WTC11 (cell line): ENCODE data around the gene SMARCB1. TPM values are rescaled to one million over a fixed set of nuclear protein-coding genes. Genes with fewer than 3 reads are reported as not detected.
A peak's percentile ranks its signal among the peaks of the same experiment; 100 is the strongest.

Experiments
- ATAC-seq: fragments of 200-7000 bp; cut with Tn5 transposase; 2 replicates; pipeline ENCODE4 v1.10.0; 2021; ENCODE audit warnings: mild to moderate bottlenecking, moderate library complexity
- CTCF ChIA-PET: fragments of 300-600 bp; sonication (Branson Sonifier 250); formaldehyde crosslinking; loops from one replicate; lab custom pipeline; 2021; ENCODE audit warnings: antibody characterized with exemption; lab: Charles Lee
- POLR2A ChIA-PET: fragments of 350-600 bp; sonication (Branson Sonifier 250); formaldehyde crosslinking; loops from one replicate; lab custom pipeline; 2021; ENCODE audit warnings: antibody characterized with exemption; lab: Charles Lee
- DNase-seq: peaks from one replicate; pipeline ENCODE4 v3.0.0; 2021; ENCODE audit warnings: low spot score
- H3K27ac Mint-ChIP-seq: 2 replicates; pipeline ENCODE4 v1.8.0; 2021; ENCODE audit warnings: mixed read lengths
- H3K27me3 Mint-ChIP-seq: 2 replicates; pipeline ENCODE4 v1.8.0; 2021; ENCODE audit warnings: low read depth, mild to moderate bottlenecking, moderate library complexity, mixed read lengths
- H3K36me3 Mint-ChIP-seq: 2 replicates; pipeline ENCODE4 v1.8.0; 2021; ENCODE audit warnings: mixed read lengths
- H3K4me1 Mint-ChIP-seq: 2 replicates; pipeline ENCODE4 v1.8.0; 2022; ENCODE audit warnings: mixed read lengths
- H3K4me3 Mint-ChIP-seq: 2 replicates; pipeline ENCODE4 v1.8.0; 2021; ENCODE audit warnings: mild to moderate bottlenecking, moderate library complexity, mixed read lengths
- H3K9me3 Mint-ChIP-seq: 2 replicates; pipeline ENCODE4 v1.8.0; 2021; ENCODE audit warnings: mixed read lengths
- ARID4B ChIP-seq: sonication (generic); formaldehyde crosslinking; IDR thresholded peaks from 2 replicates; pipeline ENCODE4 v1.8.0; 2023; ENCODE audit warnings: missing genetic modification reagents, mild to moderate bottlenecking, borderline replicate concordance
- ATF2 ChIP-seq: sonication (generic); formaldehyde crosslinking; IDR thresholded peaks from 2 replicates; pipeline ENCODE4 v1.8.1; 2022; ENCODE audit warnings: low read depth, missing genetic modification reagents, borderline replicate concordance
- CREB1 ChIP-seq: sonication (generic); formaldehyde crosslinking; IDR thresholded peaks from 2 replicates; pipeline ENCODE4 v1.8.0; 2023; ENCODE audit warnings: mild to moderate bottlenecking, missing genetic modification reagents
- FOXK1 ChIP-seq: sonication (generic); formaldehyde crosslinking; IDR thresholded peaks from 2 replicates; pipeline ENCODE4 v1.8.0; 2022; ENCODE audit warnings: mild to moderate bottlenecking, moderate library complexity, missing genetic modification reagents
- FOXP4 ChIP-seq: sonication (generic); formaldehyde crosslinking; IDR thresholded peaks from 2 replicates; pipeline ENCODE4 v1.8.0; 2022; ENCODE audit warnings: mild to moderate bottlenecking, missing genetic modification reagents
- GABPB1 ChIP-seq: sonication (generic); formaldehyde crosslinking; IDR thresholded peaks from 2 replicates; pipeline ENCODE4 v1.8.1; 2023; ENCODE audit warnings: mild to moderate bottlenecking, missing genetic modification reagents
- HMGXB4 ChIP-seq: sonication (generic); formaldehyde crosslinking; IDR thresholded peaks from 2 replicates; pipeline ENCODE4 v1.8.1; 2023; ENCODE audit warnings: mild to moderate bottlenecking, moderate library complexity, missing genetic modification reagents
- JUN ChIP-seq: sonication (generic); formaldehyde crosslinking; IDR thresholded peaks from 2 replicates; pipeline ENCODE4 v1.8.0; 2023; ENCODE audit warnings: mild to moderate bottlenecking, missing genetic modification reagents
- NFE2L1 ChIP-seq: sonication (generic); formaldehyde crosslinking; IDR thresholded peaks from 2 replicates; pipeline ENCODE4 v1.8.1; 2023; ENCODE audit warnings: missing genetic modification reagents
- TCF7 ChIP-seq: sonication (generic); formaldehyde crosslinking; IDR thresholded peaks from 2 replicates; pipeline ENCODE4 v1.8.0; 2022; ENCODE audit warnings: mild to moderate bottlenecking, low read depth, missing genetic modification reagents, moderate library complexity
- ZNF138 ChIP-seq: sonication (generic); formaldehyde crosslinking; conservative IDR thresholded peaks from 2 replicates; pipeline ENCODE4 v1.8.1; 2022; ENCODE audit warnings: mild to moderate bottlenecking, moderate library complexity, missing genetic modification reagents
- ZNF317 ChIP-seq: sonication (generic); formaldehyde crosslinking; IDR thresholded peaks from 2 replicates; pipeline ENCODE4 v1.8.1; 2023; ENCODE audit warnings: low read depth, mild to moderate bottlenecking, moderate library complexity, missing genetic modification reagents, borderline replicate concordance
- ZNF671 ChIP-seq: fragments of 250-450 bp; sonication (Bioruptor Pico); IDR thresholded peaks from 2 replicates; pipeline ENCODE4 v1.8.0; 2021; ENCODE audit warnings: mild to moderate bottlenecking
- total RNA-seq: library from RNA; stranded (reverse); gene quantifications from 3 replicates; pipeline ENCODE4 v1.2.3, GENCODE V29; 2021
- TF ChIP-seq, protein P1 (sequence below): sonication (generic); formaldehyde crosslinking; IDR thresholded peaks from 2 replicates; pipeline ENCODE4 v1.8.1; 2022; ENCODE audit warnings: mild to moderate bottlenecking, missing genetic modification reagents, moderate library complexity, borderline replicate concordance
- TF ChIP-seq, protein P2 (sequence below): fragments of 200-600 bp; IDR thresholded peaks from 2 replicates; pipeline ENCODE4 v1.8.0; 2022; ENCODE audit warnings: antibody characterized with exemption
- TF ChIP-seq, protein P3 (sequence below): sonication (generic); formaldehyde crosslinking; conservative IDR thresholded peaks from 2 replicates; pipeline ENCODE4 v1.8.1; 2022; ENCODE audit warnings: mild to moderate bottlenecking, missing genetic modification reagents
- TF ChIP-seq, protein P4 (sequence below): fragments of 250-450 bp; sonication (Bioruptor Pico); IDR thresholded peaks from 2 replicates; pipeline ENCODE4 v1.8.0; 2021; ENCODE audit warnings: mild to moderate bottlenecking

Gene SMARCB1
- total RNA-seq, 1 experiment from 2014 or later: 135 TPM

DNA sequence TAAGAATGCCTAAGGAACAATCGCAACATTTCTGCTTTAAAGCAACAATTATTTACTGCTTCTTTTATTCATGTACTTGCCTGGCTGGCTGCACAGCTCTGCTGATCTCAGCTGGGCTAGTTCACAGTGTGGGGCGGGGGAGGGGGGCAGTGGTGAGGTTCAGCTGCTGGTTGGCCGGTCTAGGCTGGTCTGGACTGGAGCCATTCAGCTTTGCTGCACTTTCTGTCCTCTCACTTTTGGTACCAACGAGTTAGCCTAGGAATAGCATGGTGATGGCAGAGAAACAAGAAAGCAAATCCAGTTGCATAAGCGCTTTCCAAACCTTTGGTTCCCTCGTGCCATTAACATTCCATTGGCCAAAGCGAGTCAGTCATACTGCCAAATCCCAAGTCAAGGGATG, 91.5 kb downstream of the SMARCB1 start (continued):
- TF ChIP-seq FOXK1 (CRISPR knock-in tag): no peak
- TF ChIP-seq, protein P1, sequence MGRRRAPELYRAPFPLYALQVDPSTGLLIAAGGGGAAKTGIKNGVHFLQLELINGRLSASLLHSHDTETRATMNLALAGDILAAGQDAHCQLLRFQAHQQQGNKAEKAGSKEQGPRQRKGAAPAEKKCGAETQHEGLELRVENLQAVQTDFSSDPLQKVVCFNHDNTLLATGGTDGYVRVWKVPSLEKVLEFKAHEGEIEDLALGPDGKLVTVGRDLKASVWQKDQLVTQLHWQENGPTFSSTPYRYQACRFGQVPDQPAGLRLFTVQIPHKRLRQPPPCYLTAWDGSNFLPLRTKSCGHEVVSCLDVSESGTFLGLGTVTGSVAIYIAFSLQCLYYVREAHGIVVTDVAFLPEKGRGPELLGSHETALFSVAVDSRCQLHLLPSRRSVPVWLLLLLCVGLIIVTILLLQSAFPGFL (CRISPR knock-in tag): no peak
- TF ChIP-seq, protein P2, sequence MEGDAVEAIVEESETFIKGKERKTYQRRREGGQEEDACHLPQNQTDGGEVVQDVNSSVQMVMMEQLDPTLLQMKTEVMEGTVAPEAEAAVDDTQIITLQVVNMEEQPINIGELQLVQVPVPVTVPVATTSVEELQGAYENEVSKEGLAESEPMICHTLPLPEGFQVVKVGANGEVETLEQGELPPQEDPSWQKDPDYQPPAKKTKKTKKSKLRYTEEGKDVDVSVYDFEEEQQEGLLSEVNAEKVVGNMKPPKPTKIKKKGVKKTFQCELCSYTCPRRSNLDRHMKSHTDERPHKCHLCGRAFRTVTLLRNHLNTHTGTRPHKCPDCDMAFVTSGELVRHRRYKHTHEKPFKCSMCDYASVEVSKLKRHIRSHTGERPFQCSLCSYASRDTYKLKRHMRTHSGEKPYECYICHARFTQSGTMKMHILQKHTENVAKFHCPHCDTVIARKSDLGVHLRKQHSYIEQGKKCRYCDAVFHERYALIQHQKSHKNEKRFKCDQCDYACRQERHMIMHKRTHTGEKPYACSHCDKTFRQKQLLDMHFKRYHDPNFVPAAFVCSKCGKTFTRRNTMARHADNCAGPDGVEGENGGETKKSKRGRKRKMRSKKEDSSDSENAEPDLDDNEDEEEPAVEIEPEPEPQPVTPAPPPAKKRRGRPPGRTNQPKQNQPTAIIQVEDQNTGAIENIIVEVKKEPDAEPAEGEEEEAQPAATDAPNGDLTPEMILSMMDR: no peak
- no peak for TF ChIP-seq CREB1 (CRISPR knock-in tag)
- TF ChIP-seq JUN (CRISPR knock-in tag): no peak
- no peak for TF ChIP-seq FOXP4 (CRISPR knock-in tag)
- no peak for TF ChIP-seq GABPB1
- TF ChIP-seq ZNF671 (CRISPR knock-in tag): no peak

- H3K4me3 Mint-ChIP-seq: no peak overlapping the region
- H3K27ac Mint-ChIP-seq: 0 out of 2 replicates have a peak overlapping the region, but pooled peaks have one; percentile 47
- peaks cover 16% of the 10 kb centered on the region for H3K36me3 Mint-ChIP-seq
- ATAC-seq: no peak
- POLR2A ChIA-PET: no interaction called here
- no peaks in the 10 kb centered on the region; the same call in 1 of the 2 replicates for H3K4me1 Mint-ChIP-seq
- H3K9me3 Mint-ChIP-seq: no peaks in the 10 kb centered on the region
- TF ChIP-seq ZNF138 (CRISPR knock-in tag) (no peak), HMGXB4 (CRISPR knock-in tag) (no peak)
- TF ChIP-seq, all 79 proteins: peak for 0
- CTCF ChIA-PET: interaction anchor here (0.6 to 3.0 kb wide), 4 partner anchors 12 to 291 kb away, joined by 3 to 10 read pairs (median 5); partner anchors contain the start of gene MIF
- no peaks in the 10 kb centered on the region for H3K27me3 Mint-ChIP-seq
- no peak for DNase-seq
Observed at GRCh38 chr22:23882370-23882769, 95.6 kb downstream of the SMARCB1 start.

DNA sequence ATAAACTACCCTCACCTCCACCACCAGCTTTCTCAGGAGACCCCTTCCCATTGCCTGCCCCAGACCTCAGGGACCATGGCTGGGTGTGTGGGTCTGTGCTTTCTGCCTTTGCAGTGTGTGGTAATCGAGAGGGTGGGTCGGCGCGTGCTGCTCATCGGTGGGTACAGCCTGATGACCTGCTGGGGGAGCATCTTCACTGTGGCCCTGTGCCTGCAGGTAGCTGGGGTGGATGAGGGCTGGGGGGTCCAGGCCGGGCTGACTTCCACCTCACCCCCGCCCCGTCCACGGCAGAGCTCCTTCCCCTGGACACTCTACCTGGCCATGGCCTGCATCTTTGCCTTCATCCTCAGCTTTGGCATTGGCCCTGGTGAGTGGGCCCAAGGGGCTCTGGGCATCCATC, 96.9 kb downstream of the SMARCB1 start:
- ATAC-seq (no peak), DNase-seq (no peak)
- H3K4me1 Mint-ChIP-seq: no peaks in the 10 kb centered on the region
- H3K36me3 Mint-ChIP-seq: peaks cover 11% of the 10 kb centered on the region
- no peak overlapping the region for H3K27ac Mint-ChIP-seq
- no peaks in the 10 kb centered on the region for H3K9me3 Mint-ChIP-seq
- H3K27me3 Mint-ChIP-seq: no peaks in the 10 kb centered on the region
- ChIA-PET POLR2A (no interaction called here), CTCF (interaction anchor here (2.5 to 3.0 kb wide), 2 partner anchors 11 to 34 kb away, joined by 6 to 10 read pairs; partner anchors contain the start of gene MIF)
- no peak overlapping the region for H3K4me3 Mint-ChIP-seq
- TF ChIP-seq ZNF317: no peak
- TF ChIP-seq, protein P3, sequence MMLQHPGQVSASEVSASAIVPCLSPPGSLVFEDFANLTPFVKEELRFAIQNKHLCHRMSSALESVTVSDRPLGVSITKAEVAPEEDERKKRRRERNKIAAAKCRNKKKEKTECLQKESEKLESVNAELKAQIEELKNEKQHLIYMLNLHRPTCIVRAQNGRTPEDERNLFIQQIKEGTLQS (CRISPR knock-in tag): no peak
- TF ChIP-seq, protein P4, sequence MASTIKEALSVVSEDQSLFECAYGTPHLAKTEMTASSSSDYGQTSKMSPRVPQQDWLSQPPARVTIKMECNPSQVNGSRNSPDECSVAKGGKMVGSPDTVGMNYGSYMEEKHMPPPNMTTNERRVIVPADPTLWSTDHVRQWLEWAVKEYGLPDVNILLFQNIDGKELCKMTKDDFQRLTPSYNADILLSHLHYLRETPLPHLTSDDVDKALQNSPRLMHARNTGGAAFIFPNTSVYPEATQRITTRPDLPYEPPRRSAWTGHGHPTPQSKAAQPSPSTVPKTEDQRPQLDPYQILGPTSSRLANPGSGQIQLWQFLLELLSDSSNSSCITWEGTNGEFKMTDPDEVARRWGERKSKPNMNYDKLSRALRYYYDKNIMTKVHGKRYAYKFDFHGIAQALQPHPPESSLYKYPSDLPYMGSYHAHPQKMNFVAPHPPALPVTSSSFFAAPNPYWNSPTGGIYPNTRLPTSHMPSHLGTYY (CRISPR knock-in tag): no peak
- no peak for TF ChIP-seq ATF2 (CRISPR knock-in tag)
- TF ChIP-seq TCF7 (CRISPR knock-in tag): no peak
- no peak for TF ChIP-seq ARID4B (CRISPR knock-in tag)
- TF ChIP-seq NFE2L1 (CRISPR knock-in tag): no peak
